ENCODE measurements around the gene TRIM47. TPM values are rescaled to one million over a fixed set of nuclear protein-coding genes. Genes with fewer than 3 reads are reported as not detected.
A peak's percentile ranks its signal among the peaks of the same experiment; 100 is the strongest.

The TRIM47 gene
- total and polyA plus RNA-seq, 2 of the 13 experiments (the other 11 are each of a cell fraction or from before 2014, with no cell fraction given), result 33.5 to 82.0 TPM

GRCh38 chr17:75896415-75897159 lies 18.2 kb upstream of the TRIM47 start, which contains the start of gene TRIM65 (continued):
- TF ChIP-seq PRDM10 (CRISPR knock-in tag; IDR thresholded peaks at IDR 0.05; ENCODE audit: low read depth) (no peak), NFE2L1 (CRISPR knock-in tag; IDR thresholded peaks at IDR 0.05; ENCODE audit: borderline replicate concordance) (no peak), HMG20B (CRISPR knock-in tag; conservative IDR thresholded peaks at IDR 0.05) (no peak), CREM (IDR thresholded peaks at IDR 0.05) (no peak), CREM (CRISPR knock-in tag; IDR thresholded peaks at IDR 0.05) (no peak), ZNF800 (CRISPR knock-in tag; IDR thresholded peaks at IDR 0.05) (peak; percentile 66; the same call in 1 of the 2 replicates), ZNF580 (CRISPR knock-in tag; IDR thresholded peaks at IDR 0.05; ENCODE audit: borderline replicate concordance, low read depth) (no peak), ZBTB42 (CRISPR knock-in tag; IDR thresholded peaks at IDR 0.05) (no peak), ZNF850 (CRISPR knock-in tag; conservative IDR thresholded peaks at IDR 0.05) (no peak), CEBPB (IDR thresholded peaks at IDR 0.05; ENCODE audit: borderline replicate concordance, low read depth, low read length) (no peak), ZBTB37 (CRISPR knock-in tag; IDR thresholded peaks at IDR 0.05) (no peak), GRHL1 (CRISPR knock-in tag; conservative IDR thresholded peaks at IDR 0.05) (no peak), MYC (CRISPR knock-in tag; IDR thresholded peaks at IDR 0.05; ENCODE audit: borderline replicate concordance) (peak; percentile 78), ZNF512 (CRISPR knock-in tag; IDR thresholded peaks at IDR 0.05) (no peak), TIGD3 (CRISPR knock-in tag; IDR thresholded peaks at IDR 0.05; ENCODE audit: borderline replicate concordance) (no peak), NFRKB (IDR thresholded peaks at IDR 0.05) (no peak)

Data from HepG2 (cell line).